ENCODE measurements around the gene IMP4. TPM values are rescaled to one million over a fixed set of nuclear protein-coding genes. Genes with fewer than 3 reads are reported as not detected.

Gene IMP4
- total and polyA plus RNA-seq, 10 of the 15 experiments (the other 5 are each of a cell fraction or from before 2014, with no cell fraction given), result 41.4 to 242 (median 166) TPM

DNA sequence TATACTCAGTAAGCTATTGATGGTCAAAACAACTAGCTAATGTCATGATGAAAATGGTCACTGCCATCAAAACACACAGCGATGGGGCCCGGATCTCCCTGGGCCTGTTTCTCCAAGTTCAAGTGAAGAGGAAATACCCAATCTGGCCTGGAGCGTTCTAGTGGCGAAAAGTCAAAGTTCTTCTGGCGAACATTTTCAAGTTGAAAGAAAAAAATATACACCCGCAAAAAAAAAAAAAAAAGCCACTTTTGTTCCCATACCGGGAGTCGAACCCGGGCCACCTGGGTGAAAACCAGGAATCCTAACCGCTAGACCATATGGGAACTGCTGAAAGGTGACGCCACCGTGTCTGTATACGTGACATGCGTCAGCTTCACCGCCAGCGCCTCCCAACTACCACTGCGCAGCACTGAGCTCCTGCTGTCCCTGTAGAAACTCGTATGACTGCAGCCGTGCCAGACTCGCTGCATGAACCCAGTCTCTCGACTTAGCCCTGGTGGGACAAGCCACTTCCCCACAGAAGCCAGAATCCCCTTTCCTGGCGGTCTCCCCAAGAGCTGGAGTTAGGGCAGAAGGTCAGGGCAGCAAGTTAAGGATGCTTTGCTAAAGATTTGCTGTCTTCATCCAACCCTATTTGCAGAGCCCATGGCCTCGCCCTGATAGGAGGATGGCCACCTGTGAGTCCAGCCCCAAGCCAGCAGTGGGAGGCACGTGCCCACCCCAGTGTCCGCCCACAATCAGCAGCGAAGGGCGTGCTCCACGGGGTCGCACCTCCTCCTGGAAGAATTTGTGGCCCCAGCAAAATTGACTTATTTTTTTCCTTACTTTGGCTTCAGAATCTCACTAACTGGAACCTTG, 5.6 kb upstream of the IMP4 start:
- ChIA-PET POLR2A (interaction anchor here (0.5 to 0.6 kb wide), 2 partner anchors 14 to 40 kb away, joined by 4 to 7 read pairs; no protein-coding TSS in a partner anchor), CTCF (interaction anchor here (0.6 to 9.8 kb wide), 5 partner anchors 36 to 1336 kb away, joined by 3 to 74 read pairs (median 4); partner anchors contain the start of genes MZT2B and SMPD4), SMC1A (ENCODE audit: uncharacterized antibody, unreplicated experiment) (interaction anchor here (0.7 to 1.4 kb wide), 4 partner anchors 14 to 40 kb away, joined by 3 to 8 read pairs (median 4); no protein-coding TSS in a partner anchor), RAD21 (ENCODE audit: unreplicated experiment) (interaction anchor here (1.9 kb wide), 1 partner anchor 36 kb away, joined by 7 read pairs; no protein-coding TSS in a partner anchor)
- Histone ChIP-seq H3K9me3 (replicated peaks; ENCODE audit: control insufficient read depth, insufficient read depth, low read length) (no peaks in the 10 kb centered on the region; the same call in 2 of the 3 replicates), H4K20me1 (ENCODE audit: control insufficient read depth, insufficient read depth) (no peaks in the 10 kb centered on the region), H3K4me2 (ENCODE audit: control insufficient read depth, insufficient read depth) (peak overlapping the region; percentile 56), H3K27me3 (replicated peaks in 1 of 2; ENCODE audit: control insufficient read depth in 2 of 2, insufficient read depth in 2 of 2, low read length in 1 of 2) (no peaks in the 10 kb centered on the region), H3K36me3 (ENCODE audit: control insufficient read depth in 2 of 2, insufficient read depth in 2 of 2, low read length in 1 of 2) (peaks cover 0 to 1% of the 10 kb centered on the region in 2 experiments; a peak in 2 of 4 replicates), H2AFZ (ENCODE audit: control insufficient read depth, low read depth, low read length) (no peak overlapping the region; the same call in 1 of the 2 replicates), H3K9ac (ENCODE audit: control insufficient read depth, insufficient read depth, low read length) (no peak overlapping the region), H3K4me3 (no peak overlapping the region), H3K79me2 (ENCODE audit: control insufficient read depth, insufficient read depth, low read length) (no peaks in the 10 kb centered on the region), H3K4me1 (ENCODE audit: control insufficient read depth, insufficient read depth, low read length) (0 out of 2 replicates have a peak, but pooled peaks cover 6% of the 10 kb centered on the region), H3K27ac (ENCODE audit: control insufficient read depth, insufficient read depth) (no peak overlapping the region)
- DNase-seq (ENCODE audit: low read depth, low spot score) (peak; percentile 79), ATAC-seq (peak; percentile 66), FAIRE-seq (peak; percentile 27)
- intact Hi-C loops (cut with micrococcal nuclease; ENCODE audit: unreplicated experiment), result loop anchor here (1.0 to 10.0 kb wide), 4 partner anchors 312 to 1808 kb away; no protein-coding TSS in a partner anchor
- in situ Hi-C loops (cut with MboI), result loop anchor here (5.0 to 25.0 kb wide), 4 partner anchors 155 to 1475 kb away; partner anchors contain the start of genes MZT2B and SMPD4
- no TSS peak for BruUV-seq (replicated peaks)
- 46% methylated on average over 29 of the region's 29 CpGs for WGBS (ENCODE audit: insufficient coverage, insufficient replicate concordance, low lambda C conversion rate, missing lambda C conversion rate)
- TF ChIP-seq HDGF (IDR thresholded peaks at IDR 0.05) (0 out of 2 replicates have a peak, but pooled peaks have one; percentile 70), NBN (IDR thresholded peaks at IDR 0.05) (peak; percentile 77), ZNF24 (IDR thresholded peaks at IDR 0.05) (peak; percentile 98), YBX1 (IDR thresholded peaks at IDR 0.05) (no peak), SRF (IDR thresholded peaks at IDR 0.05; ENCODE audit: low read depth in 2 of 2, low read length in 2 of 2) (no peak), POLR2AphosphoS5 (IDR thresholded peaks at IDR 0.05; ENCODE audit: low read length) (0 out of 2 replicates have a peak, but pooled peaks have one; percentile 7), STAT1 (conservative IDR thresholded peaks at IDR 0.05) (0 out of 2 replicates have a peak, but pooled peaks have one; percentile 67), TARDBP (IDR thresholded peaks at IDR 0.05; ENCODE audit: borderline replicate concordance) (peak; percentile 87)
- TF ChIP-seq, protein P1, sequence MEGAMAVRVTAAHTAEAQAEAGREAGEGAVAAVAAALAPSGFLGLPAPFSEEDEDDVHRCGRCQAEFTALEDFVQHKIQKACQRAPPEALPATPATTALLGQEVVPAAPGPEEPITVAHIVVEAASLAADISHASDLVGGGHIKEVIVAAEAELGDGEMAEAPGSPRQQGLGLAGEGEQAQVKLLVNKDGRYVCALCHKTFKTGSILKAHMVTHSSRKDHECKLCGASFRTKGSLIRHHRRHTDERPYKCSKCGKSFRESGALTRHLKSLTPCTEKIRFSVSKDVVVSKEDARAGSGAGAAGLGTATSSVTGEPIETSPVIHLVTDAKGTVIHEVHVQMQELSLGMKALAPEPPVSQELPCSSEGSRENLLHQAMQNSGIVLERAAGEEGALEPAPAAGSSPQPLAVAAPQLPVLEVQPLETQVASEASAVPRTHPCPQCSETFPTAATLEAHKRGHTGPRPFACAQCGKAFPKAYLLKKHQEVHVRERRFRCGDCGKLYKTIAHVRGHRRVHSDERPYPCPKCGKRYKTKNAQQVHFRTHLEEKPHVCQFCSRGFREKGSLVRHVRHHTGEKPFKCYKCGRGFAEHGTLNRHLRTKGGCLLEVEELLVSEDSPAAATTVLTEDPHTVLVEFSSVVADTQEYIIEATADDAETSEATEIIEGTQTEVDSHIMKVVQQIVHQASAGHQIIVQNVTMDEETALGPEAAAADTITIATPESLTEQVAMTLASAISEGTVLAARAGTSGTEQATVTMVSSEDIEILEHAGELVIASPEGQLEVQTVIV (IDR thresholded peaks at IDR 0.05; ENCODE audit: borderline replicate concordance, partially characterized antibody), result no peak
- TF ChIP-seq, protein P2, sequence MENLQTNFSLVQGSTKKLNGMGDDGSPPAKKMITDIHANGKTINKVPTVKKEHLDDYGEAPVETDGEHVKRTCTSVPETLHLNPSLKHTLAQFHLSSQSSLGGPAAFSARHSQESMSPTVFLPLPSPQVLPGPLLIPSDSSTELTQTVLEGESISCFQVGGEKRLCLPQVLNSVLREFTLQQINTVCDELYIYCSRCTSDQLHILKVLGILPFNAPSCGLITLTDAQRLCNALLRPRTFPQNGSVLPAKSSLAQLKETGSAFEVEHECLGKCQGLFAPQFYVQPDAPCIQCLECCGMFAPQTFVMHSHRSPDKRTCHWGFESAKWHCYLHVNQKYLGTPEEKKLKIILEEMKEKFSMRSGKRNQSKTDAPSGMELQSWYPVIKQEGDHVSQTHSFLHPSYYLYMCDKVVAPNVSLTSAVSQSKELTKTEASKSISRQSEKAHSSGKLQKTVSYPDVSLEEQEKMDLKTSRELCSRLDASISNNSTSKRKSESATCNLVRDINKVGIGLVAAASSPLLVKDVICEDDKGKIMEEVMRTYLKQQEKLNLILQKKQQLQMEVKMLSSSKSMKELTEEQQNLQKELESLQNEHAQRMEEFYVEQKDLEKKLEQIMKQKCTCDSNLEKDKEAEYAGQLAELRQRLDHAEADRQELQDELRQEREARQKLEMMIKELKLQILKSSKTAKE (IDR thresholded peaks at IDR 0.05; ENCODE audit: low read depth, poor library complexity, severe bottlenecking), result peak; percentile 45
- TF ChIP-seq, protein P3, sequence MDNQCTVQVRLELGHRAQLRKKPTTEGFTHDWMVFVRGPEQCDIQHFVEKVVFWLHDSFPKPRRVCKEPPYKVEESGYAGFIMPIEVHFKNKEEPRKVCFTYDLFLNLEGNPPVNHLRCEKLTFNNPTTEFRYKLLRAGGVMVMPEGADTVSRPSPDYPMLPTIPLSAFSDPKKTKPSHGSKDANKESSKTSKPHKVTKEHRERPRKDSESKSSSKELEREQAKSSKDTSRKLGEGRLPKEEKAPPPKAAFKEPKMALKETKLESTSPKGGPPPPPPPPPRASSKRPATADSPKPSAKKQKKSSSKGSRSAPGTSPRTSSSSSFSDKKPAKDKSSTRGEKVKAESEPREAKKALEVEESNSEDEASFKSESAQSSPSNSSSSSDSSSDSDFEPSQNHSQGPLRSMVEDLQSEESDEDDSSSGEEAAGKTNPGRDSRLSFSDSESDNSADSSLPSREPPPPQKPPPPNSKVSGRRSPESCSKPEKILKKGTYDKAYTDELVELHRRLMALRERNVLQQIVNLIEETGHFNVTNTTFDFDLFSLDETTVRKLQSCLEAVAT (IDR thresholded peaks at IDR 0.05), result 0 out of 2 replicates have a peak, but pooled peaks have one; percentile 51
- TF ChIP-seq, protein P4, sequence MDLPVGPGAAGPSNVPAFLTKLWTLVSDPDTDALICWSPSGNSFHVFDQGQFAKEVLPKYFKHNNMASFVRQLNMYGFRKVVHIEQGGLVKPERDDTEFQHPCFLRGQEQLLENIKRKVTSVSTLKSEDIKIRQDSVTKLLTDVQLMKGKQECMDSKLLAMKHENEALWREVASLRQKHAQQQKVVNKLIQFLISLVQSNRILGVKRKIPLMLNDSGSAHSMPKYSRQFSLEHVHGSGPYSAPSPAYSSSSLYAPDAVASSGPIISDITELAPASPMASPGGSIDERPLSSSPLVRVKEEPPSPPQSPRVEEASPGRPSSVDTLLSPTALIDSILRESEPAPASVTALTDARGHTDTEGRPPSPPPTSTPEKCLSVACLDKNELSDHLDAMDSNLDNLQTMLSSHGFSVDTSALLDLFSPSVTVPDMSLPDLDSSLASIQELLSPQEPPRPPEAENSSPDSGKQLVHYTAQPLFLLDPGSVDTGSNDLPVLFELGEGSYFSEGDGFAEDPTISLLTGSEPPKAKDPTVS (IDR thresholded peaks at IDR 0.05; ENCODE audit: low read depth, low read length), result no peak

Data from GM12878 (cell line).